Activated CD8-positive, alpha-beta memory T cell treated with anti-CD3 and anti-CD28 coated beads, Interleukin-2, amount 50 U/mL, for 4 hours (primary cell): ENCODE measurements around the gene CMIP.
"Not testable (repeated sequence)": the region's sequence is repeated elsewhere in the genome, so short reads cannot be mapped to it uniquely, and the experiment has no call there.

Experiments used
- DNase-seq: peaks from one replicate; pipeline ENCODE4 v3.0.0-alpha.2; 2020

CMIP gene

DNA sequence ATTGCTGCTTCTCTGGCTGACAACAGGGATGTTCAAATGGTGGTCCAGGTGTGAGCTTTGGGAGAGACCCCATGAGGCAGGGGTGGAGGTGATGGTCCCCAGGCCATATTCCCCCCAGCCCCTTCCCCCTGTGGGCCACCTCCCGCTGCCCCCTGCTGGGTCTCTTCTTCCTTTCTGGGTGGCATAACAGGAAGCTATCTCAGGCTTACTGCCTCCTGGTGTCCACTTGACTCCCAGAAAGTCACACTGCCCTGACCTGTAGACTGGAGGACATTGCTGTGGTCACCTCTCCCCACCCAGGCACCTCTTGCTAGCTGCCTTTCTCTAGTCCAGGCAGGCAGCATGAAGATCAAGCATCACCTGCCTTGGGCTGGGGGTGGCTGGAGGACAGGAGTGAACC lies 288.1 kb downstream of the CMIP start:
- DNase-seq = no peak

DNA sequence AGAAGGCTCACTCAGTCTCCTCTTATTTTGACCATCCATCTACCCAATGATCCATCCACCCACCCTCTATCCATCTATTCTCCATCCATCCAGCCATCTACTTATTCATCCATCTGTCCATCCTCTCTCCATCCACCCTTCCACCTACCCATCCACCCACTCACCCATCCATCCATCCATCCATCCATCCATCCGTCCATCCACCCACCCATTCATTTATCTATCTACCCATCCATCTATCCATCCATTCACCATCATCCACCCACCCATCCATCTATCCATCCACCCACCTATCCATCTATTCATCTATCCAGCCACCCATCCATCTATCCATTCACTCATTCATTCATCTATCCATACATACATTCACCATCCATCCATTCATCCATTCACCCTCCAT lies 288.7 kb downstream of the CMIP start:
- DNase-seq = no peak

DNA sequence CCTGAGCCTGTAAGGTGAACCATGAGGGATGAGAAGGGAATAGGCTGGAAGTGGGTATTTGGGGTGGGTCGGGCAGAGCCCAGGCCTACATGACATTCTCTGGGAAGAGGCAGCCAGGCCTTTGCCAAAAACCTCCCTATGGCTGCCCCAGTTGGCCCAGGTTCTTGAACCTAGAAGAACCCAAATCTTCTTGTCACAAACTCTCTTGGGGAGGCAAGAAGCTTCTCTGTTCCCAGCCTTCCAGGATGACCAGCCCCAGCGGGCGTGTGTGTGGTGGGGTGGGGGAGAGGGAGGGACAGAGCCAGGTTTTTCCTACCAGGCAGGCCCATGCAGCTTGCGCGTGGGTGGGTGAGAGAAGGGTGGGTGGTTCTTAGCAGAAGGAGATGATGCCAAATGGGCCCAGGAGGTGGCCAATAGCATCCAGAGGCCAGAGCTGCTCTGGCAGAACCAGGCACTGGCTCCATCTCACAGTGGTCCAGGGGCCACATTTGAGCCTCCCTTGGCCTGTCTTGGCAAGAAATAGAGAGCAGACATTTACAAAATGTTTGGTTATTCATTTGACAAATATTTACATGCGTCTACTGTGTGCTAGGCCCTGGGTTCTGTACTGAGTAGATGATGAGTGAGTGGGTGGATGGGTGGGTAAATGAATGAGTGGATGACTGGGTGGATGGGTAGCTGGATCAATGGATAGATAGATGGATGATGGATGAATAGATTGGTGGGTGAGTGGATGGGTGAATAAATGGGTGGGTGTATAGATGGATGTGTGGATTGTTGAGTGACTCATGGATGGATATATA lies 290.2 kb downstream of the CMIP start:
- no peak for DNase-seq

DNA sequence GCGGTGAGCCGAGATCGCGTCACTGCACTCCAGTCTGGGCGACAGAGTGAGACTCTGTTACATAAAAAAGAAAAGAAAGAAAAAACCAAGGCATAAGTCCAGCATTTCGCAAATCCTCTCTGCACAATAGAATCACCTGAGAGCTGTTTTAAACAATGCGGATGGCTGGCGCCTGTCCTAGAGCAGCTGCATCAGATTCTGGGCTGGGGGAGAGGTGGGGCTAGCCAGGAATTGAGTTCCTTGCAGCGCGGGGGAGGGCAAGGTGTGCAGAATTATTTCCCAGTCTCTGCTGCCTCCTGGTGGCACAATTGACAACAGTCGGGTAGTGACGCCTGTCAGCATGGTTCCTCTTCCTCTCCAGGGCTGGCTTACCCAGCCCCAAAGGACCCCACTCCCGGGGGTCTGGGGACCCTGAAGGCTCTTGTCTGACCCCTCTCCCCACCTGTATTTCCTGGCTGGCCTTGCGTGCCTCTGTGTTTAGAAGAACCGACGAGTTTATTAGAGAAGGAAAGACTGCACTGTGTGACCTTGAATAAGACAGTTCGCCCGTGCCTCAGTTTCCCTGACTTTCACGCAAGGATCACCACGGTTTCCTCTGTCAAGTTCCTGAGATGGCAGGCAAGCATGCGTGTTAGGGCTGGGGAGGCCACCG lies 293.4 kb downstream of the CMIP start:
- DNase-seq = peak; percentile 87

DNA sequence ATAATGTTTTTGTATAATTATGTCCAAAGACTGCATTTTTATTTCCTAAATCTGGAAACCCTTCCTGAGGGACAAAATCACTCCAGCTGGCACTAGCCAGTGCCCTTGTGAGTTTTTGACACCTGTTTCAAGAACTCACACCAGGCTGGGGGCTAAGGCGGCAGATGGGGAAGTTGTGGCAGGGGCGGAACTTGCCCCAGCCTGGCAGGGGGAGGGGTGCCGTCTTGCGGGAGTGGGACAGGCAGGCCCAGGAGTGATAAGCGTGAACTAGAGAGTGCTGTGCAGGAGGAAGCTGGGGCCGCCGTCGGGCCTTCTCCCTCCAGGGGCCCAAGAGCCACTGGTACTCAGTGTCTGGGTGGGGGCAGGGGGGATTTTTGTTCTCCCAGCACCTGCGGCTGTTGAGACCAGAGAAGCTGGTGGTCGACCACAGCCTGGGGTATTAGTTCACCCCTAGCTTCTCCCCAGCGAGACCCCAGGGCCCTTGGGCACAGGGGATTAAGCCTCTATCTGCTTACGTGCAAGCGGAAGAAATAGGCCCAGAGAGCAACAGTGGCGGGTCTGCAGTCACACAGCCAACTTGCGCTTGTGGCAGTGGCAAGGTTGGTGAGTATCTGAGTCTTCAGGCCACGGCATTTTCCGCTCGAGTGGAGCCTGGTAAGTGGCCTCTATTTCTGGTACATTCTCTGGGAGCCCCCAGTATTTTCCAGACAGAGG lies 294.3 kb downstream of the CMIP start:
- no peak for DNase-seq

DNA sequence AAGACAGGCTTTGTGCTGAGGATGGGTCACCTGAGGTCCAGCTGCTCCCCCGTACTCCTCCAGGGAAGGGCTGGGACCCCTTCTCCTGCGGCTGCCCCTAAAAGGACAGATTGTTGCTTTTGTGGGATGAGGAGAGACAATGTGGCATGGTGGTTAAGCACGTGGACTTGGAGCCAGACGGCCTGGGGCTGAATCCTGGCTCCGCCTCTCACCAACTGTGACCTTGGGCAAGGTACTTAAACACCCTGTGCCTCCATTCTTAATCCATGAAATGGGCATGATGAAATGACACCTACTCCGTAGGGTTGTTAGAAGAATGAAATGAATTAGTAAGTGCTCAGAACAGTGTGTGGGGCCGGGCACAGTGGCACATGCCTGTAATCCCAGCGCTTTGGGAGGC lies 294.9 kb downstream of the CMIP start:
- DNase-seq = no peak

DNA sequence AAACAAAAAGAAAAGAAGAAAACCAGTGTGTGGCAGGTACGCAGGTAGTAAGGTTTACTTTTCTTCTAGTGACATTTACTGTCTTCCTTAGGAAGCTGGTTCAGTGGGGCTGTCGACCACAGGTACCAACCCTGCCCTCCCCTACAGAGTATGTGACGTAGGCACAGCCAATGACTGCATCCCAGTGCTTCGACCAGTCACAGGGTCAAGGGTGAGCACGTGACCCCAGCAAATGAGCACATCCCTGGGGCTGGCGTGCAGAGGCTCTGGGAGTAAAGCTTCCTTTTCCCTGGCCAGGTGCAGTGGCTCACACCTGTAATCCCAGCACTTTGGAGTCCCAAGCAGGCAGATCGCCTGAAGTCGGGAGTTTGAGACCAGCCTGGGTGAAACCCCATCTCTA lies 295.6 kb downstream of the CMIP start:
- DNase-seq = no peak

DNA sequence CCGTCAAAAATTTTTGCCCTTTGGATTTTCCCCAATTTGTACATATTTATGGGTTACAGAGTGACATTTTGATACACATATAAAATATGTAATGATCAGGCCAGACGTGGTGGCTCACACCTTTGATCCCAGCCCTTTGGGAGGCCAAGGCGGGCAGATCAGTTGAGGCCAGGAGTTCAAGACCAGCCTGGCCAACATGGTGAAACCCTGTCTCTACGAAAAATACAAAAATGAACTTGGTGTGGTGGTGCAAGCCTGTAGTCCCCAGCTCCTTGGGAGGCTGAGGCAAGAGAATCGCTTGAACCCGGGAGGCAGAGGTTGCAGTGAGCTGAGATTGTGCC lies 296.8 kb downstream of the CMIP start:
- not testable (repeated sequence) for DNase-seq

DNA sequence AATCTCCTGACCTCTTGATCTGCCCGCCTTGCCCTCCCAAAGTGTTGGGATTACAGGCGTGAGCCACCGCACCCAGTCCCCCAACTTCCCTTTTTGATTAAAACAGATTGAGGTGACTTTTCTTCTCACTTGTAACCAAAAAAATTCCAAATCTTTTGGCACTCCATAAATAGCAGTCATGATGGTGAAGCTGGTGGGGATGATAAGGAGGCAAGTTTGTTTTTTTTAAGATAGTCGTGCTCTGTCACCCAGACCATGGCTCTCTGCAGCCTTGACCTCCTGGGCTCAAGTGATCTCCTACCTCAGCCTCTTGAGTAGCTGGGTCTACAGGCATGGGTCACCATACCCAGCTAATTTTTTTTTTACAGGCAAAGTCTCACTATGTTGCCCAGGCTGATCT lies 299.8 kb downstream of the CMIP start:
- no peak for DNase-seq

DNA sequence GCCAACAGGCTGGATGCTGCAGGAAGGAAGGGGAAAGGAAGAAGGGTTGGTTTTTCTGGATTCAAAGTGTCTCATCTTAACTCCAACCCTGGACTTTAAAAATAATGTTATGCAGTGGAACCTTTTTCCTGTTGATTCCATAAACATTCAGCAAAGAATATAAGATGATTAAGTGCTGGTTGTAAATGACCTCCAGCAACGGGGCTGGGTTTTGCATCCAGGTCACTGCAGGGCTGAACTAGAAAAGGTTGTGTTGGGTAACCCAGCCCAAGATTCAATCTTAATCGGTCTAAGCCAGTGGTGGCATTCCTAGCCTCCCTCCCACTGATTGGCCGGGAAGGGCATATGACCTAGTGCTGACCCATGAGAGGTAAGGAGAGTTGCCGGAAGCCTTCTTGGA lies 300.3 kb downstream of the CMIP start:
- no peak for DNase-seq

DNA sequence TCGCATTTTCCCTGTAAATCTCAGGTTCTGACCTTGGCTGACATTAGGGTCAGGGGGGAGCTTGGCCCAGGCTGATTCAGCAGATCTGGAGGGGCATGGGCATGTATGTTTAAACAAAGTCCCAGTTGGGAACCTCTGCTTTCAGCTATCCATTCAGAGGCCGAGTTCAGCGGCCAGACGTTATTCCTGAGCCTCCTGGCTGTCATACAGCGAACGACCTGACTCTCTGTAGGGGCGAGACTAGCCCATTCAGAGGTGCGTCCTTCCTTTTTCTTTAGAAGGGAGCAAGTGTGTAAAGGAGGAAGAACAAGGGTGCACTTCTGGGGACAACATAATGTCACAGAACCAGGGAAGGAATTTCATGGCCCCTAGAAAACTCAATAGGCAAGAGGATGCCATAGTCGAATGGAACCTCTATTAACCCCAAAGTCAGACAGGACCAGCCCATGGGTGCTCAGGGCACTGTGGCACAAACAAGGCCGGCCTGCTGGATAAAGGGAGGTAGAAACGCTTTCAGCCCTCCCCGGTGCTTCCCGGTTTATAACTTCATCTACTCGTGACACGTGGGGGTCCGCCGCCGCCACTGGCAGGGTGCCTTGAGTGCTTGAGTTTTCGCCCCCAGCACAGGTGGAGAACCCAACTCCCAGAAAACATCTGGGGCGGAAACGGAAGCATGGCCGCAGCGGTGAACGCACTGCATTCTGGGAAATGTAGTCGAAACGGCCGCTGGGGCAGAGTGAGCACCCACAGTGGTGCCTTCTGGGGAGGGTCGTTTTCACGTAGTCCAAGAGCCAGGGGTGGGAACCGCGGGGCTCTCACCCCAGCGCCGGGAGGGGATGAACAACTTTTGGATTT lies 301.3 kb downstream of the CMIP start:
- DNase-seq = peak; percentile 76

DNA sequence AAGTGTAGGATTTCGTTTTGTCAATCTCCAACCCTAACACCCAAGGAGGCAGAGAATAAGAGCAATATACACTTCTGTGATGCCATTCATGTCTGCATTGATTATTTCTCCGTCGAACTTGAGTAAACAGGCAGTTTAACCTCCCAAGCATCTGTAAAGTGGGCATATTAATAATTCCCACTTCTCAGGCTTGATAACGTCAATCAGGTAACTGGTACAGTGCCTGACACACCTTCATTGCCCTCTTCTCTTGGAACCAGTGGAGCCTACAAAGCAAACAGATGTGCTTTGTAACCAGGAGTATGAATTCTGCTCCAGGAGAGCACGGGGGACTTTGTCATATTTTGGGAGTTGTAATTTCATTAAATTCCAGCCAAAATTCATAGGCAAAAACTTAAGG lies 302.0 kb downstream of the CMIP start:
- no peak for DNase-seq

DNA sequence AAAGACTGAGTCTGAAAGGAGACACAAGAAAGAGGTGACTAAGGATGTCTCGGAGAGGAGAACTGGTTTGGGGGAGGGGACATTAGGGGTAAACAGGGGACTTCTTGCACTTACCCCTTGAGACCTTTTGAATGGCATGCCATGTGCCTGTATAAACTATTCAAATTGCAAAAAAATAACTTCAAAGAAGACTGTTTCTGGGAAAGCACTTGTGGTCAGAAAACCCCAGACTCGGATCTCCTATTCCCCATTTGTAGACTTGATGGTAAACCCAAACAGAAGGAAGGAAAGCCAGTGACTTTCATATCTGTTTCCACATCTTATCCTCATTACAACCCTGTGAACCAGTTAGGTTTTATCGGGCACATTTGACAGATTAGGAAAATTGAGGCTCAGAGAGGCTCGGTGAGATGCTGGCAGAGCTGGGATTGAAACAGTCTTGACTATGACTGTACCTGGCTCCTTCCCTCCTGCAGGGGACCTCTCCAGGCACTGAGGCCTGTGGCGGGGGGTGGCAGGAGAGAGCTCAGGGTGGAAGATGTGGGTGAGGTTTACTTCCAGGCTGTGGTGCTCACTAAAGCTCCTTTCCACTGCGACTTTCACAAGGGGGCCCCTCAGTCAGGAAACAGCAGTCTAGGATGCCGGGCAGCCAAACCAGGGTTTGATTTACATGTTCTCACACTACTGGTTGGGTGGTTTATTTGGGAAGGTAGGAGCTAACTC lies 304.0 kb downstream of the CMIP start:
- DNase-seq = no peak

DNA sequence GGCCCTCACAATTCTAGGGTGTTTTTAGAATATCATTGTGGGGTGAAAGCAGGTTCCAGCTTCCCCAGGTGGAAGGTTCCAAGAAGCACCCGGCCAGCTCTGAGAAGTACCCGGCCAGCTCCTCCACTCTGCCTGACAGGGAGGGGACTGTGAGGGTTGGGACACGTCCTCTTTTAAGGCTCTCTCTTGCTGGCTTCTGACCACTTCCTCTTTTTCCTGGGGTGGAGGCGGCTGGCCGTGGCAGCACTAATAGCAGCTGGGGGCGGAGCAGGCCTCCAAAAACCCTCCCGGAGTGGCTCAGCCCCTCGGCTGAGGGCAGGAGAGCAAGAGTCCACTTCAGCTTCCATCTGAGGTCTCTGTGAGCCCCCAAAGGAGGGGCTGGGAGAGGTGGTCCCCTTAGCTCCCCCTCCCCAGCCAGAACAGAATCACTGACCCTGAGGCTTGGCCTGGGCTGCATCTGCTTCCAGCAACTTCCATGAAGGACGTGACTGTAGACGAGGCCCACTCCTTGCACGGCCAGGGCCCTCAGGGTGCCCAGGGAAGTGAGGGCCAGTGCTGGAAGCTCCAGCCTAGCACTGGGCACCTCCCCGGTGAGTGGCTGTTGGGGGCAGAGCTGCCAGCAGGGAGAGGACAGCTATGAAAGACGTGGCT lies 307.7 kb downstream of the CMIP start:
- no peak for DNase-seq

DNA sequence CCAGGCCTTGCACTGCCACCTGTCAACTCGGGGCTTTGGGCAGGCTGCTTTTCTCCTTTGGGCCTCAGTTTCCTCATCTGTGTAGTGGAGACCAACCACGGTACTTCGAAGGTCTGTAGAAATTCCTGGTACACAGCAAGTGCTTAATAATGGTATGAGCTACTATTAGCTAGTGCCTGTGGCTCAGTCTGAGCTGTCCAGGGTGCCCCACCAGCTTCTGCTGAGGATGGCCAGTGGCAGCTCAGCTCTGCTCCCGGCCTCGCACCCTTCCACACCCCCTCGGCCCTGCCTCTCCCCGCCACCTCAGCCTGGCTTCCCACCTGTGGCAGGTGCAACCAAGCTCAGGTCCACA lies 308.2 kb downstream of the CMIP start:
- no peak for DNase-seq

DNA sequence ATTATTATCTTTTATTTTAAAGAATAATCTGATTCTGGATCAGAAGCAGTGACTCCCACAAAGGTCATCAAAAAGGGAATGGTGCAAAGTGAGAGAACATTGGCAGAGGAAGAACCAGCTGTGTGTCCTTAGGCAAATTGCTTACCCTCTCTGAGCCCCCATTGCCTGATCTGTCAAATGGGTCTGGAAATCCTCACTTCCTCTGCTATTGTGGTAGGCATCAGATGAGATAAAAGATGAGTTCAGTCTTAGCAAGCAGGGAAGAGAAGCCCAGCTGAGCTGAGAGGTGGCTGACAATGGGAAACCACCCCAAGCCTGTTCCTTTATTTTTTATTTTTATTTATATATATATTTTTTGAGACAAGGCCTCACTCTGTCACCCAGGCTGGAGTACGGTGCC lies 310.2 kb downstream of the CMIP start:
- no peak for DNase-seq

DNA sequence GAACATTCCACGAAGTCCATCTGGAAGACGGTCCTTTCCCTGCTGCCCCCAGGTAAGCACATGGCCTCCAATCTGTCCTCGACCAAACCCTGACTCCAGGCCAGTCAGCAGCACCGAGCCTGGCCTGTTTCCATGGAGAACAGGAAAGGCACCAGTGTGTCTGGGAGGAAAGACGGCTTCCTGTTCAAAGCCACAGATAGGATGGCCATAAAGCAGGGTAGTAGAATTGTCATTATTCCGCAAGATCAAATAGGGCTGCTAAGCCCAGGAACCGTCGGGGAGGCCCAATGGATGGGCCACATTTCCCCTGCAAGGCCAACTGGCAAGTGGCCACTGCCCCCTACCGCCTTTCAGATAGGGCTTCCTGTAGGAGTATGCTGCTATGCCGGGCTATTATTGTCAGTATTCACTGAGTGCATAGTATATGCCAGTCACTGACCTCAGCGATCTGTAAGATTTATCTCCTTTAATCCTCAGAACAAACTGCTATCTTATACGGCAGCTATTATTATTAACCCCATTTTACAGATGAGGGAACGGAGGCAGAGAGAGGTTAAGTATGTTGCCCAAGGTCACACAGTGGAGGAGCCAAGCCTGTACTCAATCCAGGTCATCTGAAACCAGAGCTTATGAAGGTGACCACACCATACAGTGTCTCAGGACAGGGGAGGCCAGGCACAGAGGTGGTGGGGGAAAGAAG lies 311.5 kb downstream of the CMIP start:
- DNase-seq = no peak

DNA sequence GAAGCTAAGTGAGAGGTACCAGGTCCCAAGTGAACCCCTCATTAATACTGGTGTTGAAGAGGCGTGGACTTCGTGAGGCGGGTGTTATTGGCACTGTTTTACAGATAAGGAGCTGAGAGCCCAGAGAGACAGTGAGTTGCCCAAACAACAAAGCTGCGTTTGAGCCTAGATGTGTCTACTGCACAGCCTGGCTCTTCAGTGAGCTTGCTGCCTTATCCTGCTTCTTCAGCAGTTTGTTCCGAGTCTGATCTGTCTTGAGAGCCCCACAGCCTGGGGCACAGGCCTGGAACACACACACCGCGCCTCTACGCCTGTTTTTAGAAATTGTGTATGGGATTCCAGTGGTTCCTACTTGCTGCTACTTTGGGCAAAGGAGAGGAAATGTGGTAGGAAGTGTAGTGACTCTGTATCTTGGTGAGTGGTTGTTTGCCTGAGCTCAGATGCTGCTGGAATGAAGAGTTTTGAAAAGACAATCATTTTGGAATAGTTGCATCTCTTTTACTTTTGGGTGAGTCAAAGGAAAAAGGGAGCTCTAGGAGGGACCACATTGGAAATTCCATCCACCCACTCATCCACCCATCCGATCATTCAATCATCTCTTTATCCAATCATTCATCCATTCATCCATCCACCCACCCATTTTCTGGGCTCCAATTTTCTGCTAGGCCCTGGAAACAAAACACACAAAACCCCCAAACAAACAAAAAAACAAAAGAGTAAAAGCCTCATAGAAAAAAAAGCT lies 312.2 kb downstream of the CMIP start:
- no peak for DNase-seq

DNA sequence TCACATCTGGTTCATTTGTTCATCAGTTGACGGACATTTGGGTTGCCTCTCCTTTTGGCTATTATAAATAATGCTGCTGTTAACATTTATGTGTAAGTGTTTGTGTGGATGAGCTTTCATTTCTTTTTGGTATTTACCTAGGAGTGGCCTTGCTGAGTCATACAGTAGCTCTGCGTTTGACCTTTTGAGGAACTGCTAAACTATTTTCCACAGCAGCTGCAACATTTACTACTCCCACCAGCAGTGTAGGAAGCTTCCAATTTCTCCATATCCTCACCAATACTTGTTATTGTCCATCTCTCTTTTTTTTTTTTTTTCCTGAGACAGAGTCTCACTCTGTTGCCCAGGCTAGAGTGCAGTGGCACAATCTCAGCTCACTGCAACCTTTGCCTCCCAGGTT lies 313.8 kb downstream of the CMIP start:
- no peak for DNase-seq
